KMS-11 (cell line): ENCODE data around the gene SLC15A3.
A peak's percentile ranks its signal among the peaks of the same experiment; 100 is the strongest.

Experiments
- H2AFZ ChIP-seq: fragments of 200-600 bp; sonication (generic); 2 replicates; pipeline ENCODE4 v1.6.1; 2016; ENCODE audit warnings: antibody characterized with exemption, mixed run types, low read depth
- H3K27ac ChIP-seq: fragments of 200-600 bp; sonication (generic); 2 replicates; pipeline ENCODE4 v1.6.1; 2016; ENCODE audit warnings: mild to moderate bottlenecking, mixed run types
- H3K27me3 ChIP-seq: fragments of 200-600 bp; sonication (generic); 2 replicates; pipeline ENCODE4 v1.6.1; 2017; ENCODE audit warnings: mild to moderate bottlenecking, low read depth, mixed run types, moderate library complexity; ENCODE audit not compliant: insufficient read depth
- H3K36me3 ChIP-seq: fragments of 200-600 bp; sonication (generic); 2 replicates; pipeline ENCODE4 v1.6.1; 2017; ENCODE audit warnings: mild to moderate bottlenecking, mixed run types; ENCODE audit not compliant: insufficient read depth
- H3K4me1 ChIP-seq: fragments of 200-600 bp; sonication (generic); 2 replicates; pipeline ENCODE4 v1.6.1; 2016; ENCODE audit warnings: mild to moderate bottlenecking, low read depth, mixed run types; ENCODE audit not compliant: poor library complexity, severe bottlenecking
- H3K4me2 ChIP-seq: fragments of 200-600 bp; sonication (generic); 2 replicates; pipeline ENCODE4 v1.7.0; 2016; ENCODE audit warnings: mild to moderate bottlenecking, mixed run types
- H3K4me3 ChIP-seq: fragments of 200-600 bp; sonication (generic); IDR thresholded peaks from 2 replicates; pipeline ENCODE4 v1.6.1; 2017; ENCODE audit warnings: low read depth, low read length, mixed read lengths; ENCODE audit not compliant: insufficient read depth
- H3K79me2 ChIP-seq: fragments of 200-600 bp; sonication (generic); 2 replicates; pipeline ENCODE4 v1.6.1; 2016; ENCODE audit warnings: low read depth, mixed run types; ENCODE audit not compliant: insufficient read depth
- H3K9ac ChIP-seq: fragments of 200-600 bp; sonication (generic); 2 replicates; pipeline ENCODE4 v1.6.1; 2016; ENCODE audit warnings: mild to moderate bottlenecking, mixed run types
- H4K20me1 ChIP-seq: fragments of 200-600 bp; sonication (generic); 2 replicates; pipeline ENCODE4 v1.6.1; 2016; ENCODE audit warnings: mild to moderate bottlenecking, mixed run types; ENCODE audit not compliant: insufficient read depth
- CTCF ChIP-seq: fragments of 200-600 bp; sonication (generic); conservative IDR thresholded peaks from 2 replicates; pipeline ENCODE4 v1.6.1; 2017; ENCODE audit warnings: low read depth, mild to moderate bottlenecking, antibody characterized with exemption, low read length, moderate library complexity, mixed read lengths

The SLC15A3 gene

GRCh38 chr11:60985501-60985900 lies 33.5 kb upstream of the SLC15A3 start:
- no peak overlapping the region for H3K4me3 ChIP-seq
- no peak overlapping the region for H3K4me2 ChIP-seq
- peak overlapping the region; percentile 33; the same call in 1 of the 2 replicates for H2AFZ ChIP-seq
- no peaks in the 10 kb centered on the region for H3K36me3 ChIP-seq
- H3K4me1 ChIP-seq, result peaks cover 26% of the 10 kb centered on the region
- H3K79me2 ChIP-seq, result no peaks in the 10 kb centered on the region
- no peak for TF ChIP-seq CTCF
- H3K9ac ChIP-seq, result no peak overlapping the region
- H4K20me1 ChIP-seq, result no peaks in the 10 kb centered on the region
- H3K27ac ChIP-seq, result no peak overlapping the region
- no peaks in the 10 kb centered on the region for H3K27me3 ChIP-seq

GRCh38 chr11:60984636-60985035 lies 32.7 kb upstream of the SLC15A3 start:
- Histone ChIP-seq H4K20me1 (no peaks in the 10 kb centered on the region), H3K4me2 (no peak overlapping the region), H3K4me1 (peaks cover 26% of the 10 kb centered on the region), H3K27ac (no peak overlapping the region), H3K27me3 (no peaks in the 10 kb centered on the region), H2AFZ (no peak overlapping the region), H3K36me3 (no peaks in the 10 kb centered on the region), H3K79me2 (no peaks in the 10 kb centered on the region), H3K9ac (no peak overlapping the region), H3K4me3 (no peak overlapping the region)
- TF ChIP-seq CTCF, result no peak

- Histone ChIP-seq H3K27me3 (no peaks in the 10 kb centered on the region), H3K27ac (no peak overlapping the region), H3K36me3 (no peaks in the 10 kb centered on the region), H3K4me2 (no peak overlapping the region), H4K20me1 (no peaks in the 10 kb centered on the region), H2AFZ (no peak overlapping the region), H3K79me2 (no peaks in the 10 kb centered on the region), H3K4me1 (peaks cover 26% of the 10 kb centered on the region), H3K9ac (no peak overlapping the region), H3K4me3 (no peak overlapping the region)
- TF ChIP-seq CTCF, result no peak
These were observed 32.2 kb upstream of the SLC15A3 start for GRCh38 chr11:60984149-60984548.

GRCh38 chr11:60982184-60982583 lies 30.2 kb upstream of the SLC15A3 start:
- no peak overlapping the region for H3K27ac ChIP-seq

More at GRCh38 chr11:60982184-60982583, 30.2 kb upstream of the SLC15A3 start:
- TF ChIP-seq CTCF, result no peak
- no peak overlapping the region for H2AFZ ChIP-seq
- H3K27me3 ChIP-seq, result no peaks in the 10 kb centered on the region
- no peak overlapping the region for H3K4me2 ChIP-seq
- H3K36me3 ChIP-seq, result no peaks in the 10 kb centered on the region
- peaks cover 17% of the 10 kb centered on the region for H3K4me1 ChIP-seq
- H3K9ac ChIP-seq, result no peak overlapping the region
- H3K4me3 ChIP-seq, result no peak overlapping the region
- H3K79me2 ChIP-seq, result no peaks in the 10 kb centered on the region
- H4K20me1 ChIP-seq, result no peaks in the 10 kb centered on the region
